Tibial nerve (tissue), 4 donors: ENCODE measurements around the gene LY6G6C. TPM values are rescaled to one million over a fixed set of nuclear protein-coding genes. Genes with fewer than 3 reads are reported as not detected.
A peak's percentile ranks its signal among the peaks of the same experiment; 100 is the strongest.

Source experiments
- DNase-seq, 2 donors: peaks; one replicate each; pipeline ENCODE4 v3.0.0-alpha.2; 2019; ENCODE audit warnings: low spot score in 2 of 2
- H3K27ac ChIP-seq, 4 donors: fragments of 200-600 bp; sonication (generic) in 3 of 4; one replicate each; pipeline ENCODE4 v1.5.1; 2017 to 2019; ENCODE audit warnings: mild to moderate bottlenecking in 1 of 4
- H3K27me3 ChIP-seq, 2 donors: fragments of 200-600 bp; sonication (generic) in 1 of 2; one replicate each; pipeline versions ENCODE4 v1.5.1 to v1.6.0; 2017 to 2019
- H3K36me3 ChIP-seq, 3 donors: fragments of 200-600 bp; sonication (generic); one replicate each; pipeline ENCODE4 v1.5.1; 2018 to 2019
- H3K4me1 ChIP-seq, 4 donors: fragments of 200-600 bp; sonication (generic) in 3 of 4; one replicate each; pipeline ENCODE4 v1.5.1; 2017 to 2019
- H3K4me3 ChIP-seq, 4 donors: fragments of 200-600 bp; sonication (generic) in 3 of 4; one replicate each; pipeline ENCODE4 v1.5.1; 2017 to 2019; ENCODE audit warnings: mild to moderate bottlenecking in 1 of 4, moderate library complexity in 1 of 4
- H3K9me3 ChIP-seq, 4 donors: fragments of 200-600 bp; sonication (generic) in 3 of 4; one replicate each; pipeline ENCODE4 v1.5.1; 2017 to 2019
- EP300 ChIP-seq, 2 donors: sonication (generic); formaldehyde crosslinking; IDR thresholded peaks; one replicate each; pipeline ENCODE4 v1.6.1; 2017; ENCODE audit warnings: antibody characterized with exemption in 2 of 2, mild to moderate bottlenecking in 1 of 2
- POLR2A ChIP-seq, 2 donors: fragments of 450-650 bp; IDR thresholded peaks; one replicate each; pipeline ENCODE4 v1.6.1; 2017; ENCODE audit warnings: antibody characterized with exemption in 2 of 2, mild to moderate bottlenecking in 2 of 2, moderate library complexity in 2 of 2
- WGBS, 2 donors: methylation state at CpG; one replicate each; pipeline ENCODE4 v1.1.5; 2018; 5-methylcytosine and 5-hydroxymethylcytosine counted together
- total RNA-seq, 4 donors: library from RNA; depleted of rRNA; stranded (reverse); fragments of >200 nt; gene quantifications; one replicate each; pipeline ENCODE4 v1.1.0, GENCODE V29; 2016
- TF ChIP-seq, protein P1 (sequence below), 5 experiments: fragments of 200-600 bp in 3 of 5; fragments of 450-650 bp in 2 of 5; sonication (generic) in 3 of 5; IDR thresholded peaks; one replicate each; pipeline ENCODE4 v1.5.1; 2016 to 2019; ENCODE audit warnings: antibody characterized with exemption in 5 of 5, mild to moderate bottlenecking in 3 of 5, moderate library complexity in 2 of 5

LY6G6C gene
- total RNA-seq, 4 donors from 2014 or later = not detected

DNA sequence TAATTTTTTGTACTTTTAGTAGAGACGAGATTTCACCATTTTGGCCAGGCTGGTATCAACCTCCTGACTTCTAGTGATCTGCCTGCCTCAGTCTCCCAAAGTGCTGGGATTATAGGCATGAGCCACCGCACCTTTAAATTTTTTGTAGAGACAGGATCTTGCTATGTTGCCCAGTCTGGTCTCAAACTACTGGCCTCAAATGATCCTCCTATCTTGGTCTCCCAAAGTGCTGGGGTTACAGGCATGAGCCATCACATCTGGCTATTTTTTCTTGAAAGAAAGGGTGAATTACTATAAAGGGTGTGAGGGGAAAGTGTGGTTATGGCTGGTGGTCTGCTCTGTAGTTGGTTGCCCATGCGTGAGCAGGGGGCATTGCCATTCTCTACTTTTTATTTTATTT is 13.3 kb downstream of the LY6G6C start:
- no peaks in the 10 kb centered on the region for H3K9me3 ChIP-seq
- no peaks in the 10 kb centered on the region for H3K36me3 ChIP-seq
- no peaks in the 10 kb centered on the region for H3K27me3 ChIP-seq
- H3K27ac ChIP-seq = no peak overlapping the region
- 92 to 93% methylated on average over 3 of the region's 3 CpGs for WGBS, 2 donors
- TF ChIP-seq POLR2A (IDR thresholded peaks at IDR 0.05) = no peak
- no peak for TF ChIP-seq EP300 (IDR thresholded peaks at IDR 0.05)
- TF ChIP-seq, protein P1, sequence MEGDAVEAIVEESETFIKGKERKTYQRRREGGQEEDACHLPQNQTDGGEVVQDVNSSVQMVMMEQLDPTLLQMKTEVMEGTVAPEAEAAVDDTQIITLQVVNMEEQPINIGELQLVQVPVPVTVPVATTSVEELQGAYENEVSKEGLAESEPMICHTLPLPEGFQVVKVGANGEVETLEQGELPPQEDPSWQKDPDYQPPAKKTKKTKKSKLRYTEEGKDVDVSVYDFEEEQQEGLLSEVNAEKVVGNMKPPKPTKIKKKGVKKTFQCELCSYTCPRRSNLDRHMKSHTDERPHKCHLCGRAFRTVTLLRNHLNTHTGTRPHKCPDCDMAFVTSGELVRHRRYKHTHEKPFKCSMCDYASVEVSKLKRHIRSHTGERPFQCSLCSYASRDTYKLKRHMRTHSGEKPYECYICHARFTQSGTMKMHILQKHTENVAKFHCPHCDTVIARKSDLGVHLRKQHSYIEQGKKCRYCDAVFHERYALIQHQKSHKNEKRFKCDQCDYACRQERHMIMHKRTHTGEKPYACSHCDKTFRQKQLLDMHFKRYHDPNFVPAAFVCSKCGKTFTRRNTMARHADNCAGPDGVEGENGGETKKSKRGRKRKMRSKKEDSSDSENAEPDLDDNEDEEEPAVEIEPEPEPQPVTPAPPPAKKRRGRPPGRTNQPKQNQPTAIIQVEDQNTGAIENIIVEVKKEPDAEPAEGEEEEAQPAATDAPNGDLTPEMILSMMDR (IDR thresholded peaks at IDR 0.05) = no peak
- no peak overlapping the region for H3K4me3 ChIP-seq
- H3K4me1 ChIP-seq = peaks cover 0 to 9% (median 3%) of the 10 kb centered on the region in 4 donors
- no peak for DNase-seq

DNA sequence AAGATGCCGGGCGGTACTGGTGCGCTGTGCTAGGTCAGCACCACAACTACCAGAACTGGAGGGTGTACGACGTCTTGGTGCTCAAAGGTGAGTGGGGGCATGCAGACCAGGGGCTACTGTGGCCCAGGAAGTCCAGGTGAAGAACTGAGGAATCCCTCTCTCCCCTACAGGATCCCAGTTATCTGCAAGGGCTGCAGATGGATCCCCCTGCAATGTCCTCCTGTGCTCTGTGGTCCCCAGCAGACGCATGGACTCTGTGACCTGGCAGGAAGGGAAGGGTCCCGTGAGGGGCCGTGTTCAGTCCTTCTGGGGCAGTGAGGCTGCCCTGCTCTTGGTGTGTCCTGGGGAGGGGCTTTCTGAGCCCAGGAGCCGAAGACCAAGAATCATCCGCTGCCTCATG is 13.8 kb downstream of the LY6G6C start:
- H3K4me1 ChIP-seq = peaks cover 0 to 9% (median 3%) of the 10 kb centered on the region in 4 donors
- no peak for TF ChIP-seq POLR2A (IDR thresholded peaks at IDR 0.05)
- TF ChIP-seq, protein P1 (IDR thresholded peaks at IDR 0.05) = no peak
- TF ChIP-seq EP300 (IDR thresholded peaks at IDR 0.05) = no peak
- H3K27me3 ChIP-seq = no peaks in the 10 kb centered on the region
- WGBS, 2 donors = 84 to 87% methylated on average over 8 to 10 of the region's 10 CpGs
- H3K36me3 ChIP-seq = no peaks in the 10 kb centered on the region
- H3K9me3 ChIP-seq = no peaks in the 10 kb centered on the region
- H3K4me3 ChIP-seq = no peak overlapping the region
- no peak for DNase-seq
- no peak overlapping the region for H3K27ac ChIP-seq

DNA sequence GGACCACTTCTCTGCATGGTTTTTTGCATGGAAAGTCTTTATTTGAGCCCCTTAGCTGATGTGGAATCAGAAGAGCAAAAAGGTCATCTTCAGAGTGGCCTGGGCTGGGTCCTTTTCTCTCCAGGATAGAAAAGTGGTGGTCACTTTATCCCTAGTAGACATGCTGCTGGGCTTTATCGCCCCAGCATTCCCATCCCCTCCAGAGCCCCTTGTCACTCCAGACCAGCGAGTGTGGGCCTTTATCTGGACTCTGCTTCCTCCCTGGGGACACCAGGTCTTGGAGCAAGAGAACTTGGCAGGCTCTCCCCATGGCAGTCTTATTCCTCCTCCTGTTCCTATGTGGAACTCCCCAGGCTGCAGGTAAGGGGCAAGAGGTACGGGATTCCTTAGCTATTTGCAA is 14.9 kb downstream of the LY6G6C start, which contains the start of gene LY6G6F:
LY6G6F (plus strand) TSS at position 268 of the 400 bp plus-strand sequence; CDS start at position 309, 41 bp downstream.
- TF ChIP-seq, protein P1 (IDR thresholded peaks at IDR 0.05) = no peak
- TF ChIP-seq POLR2A (IDR thresholded peaks at IDR 0.05) = no peak
- TF ChIP-seq EP300 (IDR thresholded peaks at IDR 0.05) = no peak
- no peak within 1 kb of the TSS for H3K27ac ChIP-seq
- 62 to 68% methylated on average over 3 of the region's 3 CpGs for WGBS, 2 donors
- peaks cover 0 to 17% (median 10%) of the 10 kb centered on the region in 4 donors for H3K4me1 ChIP-seq
- H3K9me3 ChIP-seq = no peaks in the 10 kb centered on the region
- no peak for DNase-seq
- H3K4me3 ChIP-seq = no peak within 1 kb of the TSS
- H3K36me3 ChIP-seq = no peaks in the 10 kb centered on the region
- H3K27me3 ChIP-seq = no peaks in the 10 kb centered on the region

DNA sequence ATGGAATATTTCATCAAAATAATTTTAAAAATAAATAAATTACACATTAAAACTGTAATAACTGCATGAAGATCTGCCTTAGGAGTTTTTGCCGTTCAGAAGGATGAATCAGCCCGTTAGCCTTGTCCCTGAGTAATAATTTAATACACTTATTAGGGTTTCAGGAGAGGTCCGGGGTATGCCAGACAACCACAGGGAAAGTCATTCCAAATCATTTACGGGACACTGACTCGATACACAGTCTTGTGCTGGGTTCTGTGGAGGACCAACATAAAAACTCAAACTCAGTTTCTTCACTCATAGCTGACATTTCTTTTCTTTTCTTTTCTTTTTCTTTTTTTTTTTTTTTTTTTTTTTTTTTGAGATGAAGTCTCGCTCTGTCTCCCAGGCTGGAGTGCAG is 15.6 kb downstream of the LY6G6C start:
- Histone ChIP-seq H3K27me3 (no peaks in the 10 kb centered on the region), H3K36me3 (no peaks in the 10 kb centered on the region), H3K4me1 (peaks cover 0 to 24% (median 15%) of the 10 kb centered on the region in 4 donors), H3K27ac (no peak overlapping the region), H3K4me3 (no peak overlapping the region), H3K9me3 (no peaks in the 10 kb centered on the region)
- TF ChIP-seq POLR2A (IDR thresholded peaks at IDR 0.05) (no peak), EP300 (IDR thresholded peaks at IDR 0.05) (no peak)
- TF ChIP-seq, protein P1 (IDR thresholded peaks at IDR 0.05) = no peak
- DNase-seq = no peak
- WGBS, 2 donors = 89 to 90% methylated on average over 6 of the region's 6 CpGs

DNA sequence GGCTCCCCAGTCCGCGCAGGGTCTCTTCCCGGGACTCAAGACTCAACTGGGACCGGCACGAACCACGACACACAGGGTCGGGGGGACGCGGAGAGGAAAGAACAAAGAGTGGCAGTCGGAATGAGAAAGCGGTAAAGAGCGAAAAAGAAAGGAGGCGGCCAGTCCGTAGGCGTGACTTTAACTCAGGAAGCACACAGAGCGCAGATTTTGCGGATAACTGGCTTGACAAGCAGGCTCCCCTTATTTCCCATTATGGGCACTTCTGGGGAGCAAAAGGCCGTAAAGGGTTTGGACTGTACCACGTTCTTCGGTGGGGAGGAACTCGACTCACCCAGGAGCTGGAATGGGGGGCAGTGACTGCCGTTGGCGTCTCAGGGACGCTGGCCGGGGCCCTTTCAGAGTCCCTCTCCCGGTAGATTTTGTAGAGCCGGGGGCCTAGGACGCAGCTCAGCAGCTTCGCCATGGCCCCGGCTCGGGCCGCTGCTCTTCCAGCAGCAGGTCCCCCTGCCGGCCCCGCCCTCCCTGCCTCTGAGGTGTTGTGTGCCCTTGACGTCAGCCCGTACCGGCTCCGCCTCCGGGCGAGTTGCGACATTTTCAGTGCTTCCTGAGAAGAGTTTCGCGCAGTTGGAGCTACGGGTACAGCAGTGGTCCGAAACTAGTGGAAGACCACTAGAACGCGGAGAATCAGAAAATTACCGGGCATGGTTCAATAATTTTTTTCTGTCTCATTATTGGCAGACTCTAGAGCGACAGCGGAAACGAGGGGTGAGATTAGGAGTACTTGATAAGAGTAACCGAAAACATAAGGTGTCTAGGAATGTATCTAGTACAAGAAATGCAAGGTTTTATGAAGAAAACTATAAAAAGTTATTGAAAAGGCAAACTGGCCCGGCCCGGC is 18.5 kb downstream of the LY6G6C start, which contains the start of gene ABHD16A:
ABHD16A (minus strand) TSS at position 506 of the 898 bp plus-strand sequence; CDS start at position 463, 43 bp downstream.
- peak within 1 kb of the TSS; percentile 61 to 92 (median 76) for H3K4me3 ChIP-seq
- H3K27me3 ChIP-seq = no peaks in the 10 kb centered on the region
- H3K27ac ChIP-seq = peak within 1 kb of the TSS; percentile 89 to 98 (median 96)
- 1% methylated on average over 54 of the region's 54 CpGs for WGBS, 2 donors
- peaks cover 0 to 38% (median 16%) of the 10 kb centered on the region in 4 donors for H3K4me1 ChIP-seq
- H3K36me3 ChIP-seq = peaks cover 0 to 21% (median 0%) of the 10 kb centered on the region in 3 donors
- TF ChIP-seq, protein P1 (IDR thresholded peaks at IDR 0.05) = peak in 2 of 5 experiments; percentile 54 to 64
- TF ChIP-seq EP300 (IDR thresholded peaks at IDR 0.05) (peak; percentile 97 to 100), POLR2A (IDR thresholded peaks at IDR 0.05) (peak; percentile 95 to 100)
- H3K9me3 ChIP-seq = no peaks in the 10 kb centered on the region
- peak; percentile 99 for DNase-seq
